ENCODE results near the gene SCAF8. TPM values are rescaled to one million over a fixed set of nuclear protein-coding genes. Genes with fewer than 3 reads are reported as not detected.
"Not testable (repeated sequence)": the region's sequence is repeated elsewhere in the genome, so short reads cannot be mapped to it uniquely, and the experiment has no call there.

Gene SCAF8
- total RNA-seq, 2 experiments from 2014 or later = 39.8 to 43.8 TPM

DNA sequence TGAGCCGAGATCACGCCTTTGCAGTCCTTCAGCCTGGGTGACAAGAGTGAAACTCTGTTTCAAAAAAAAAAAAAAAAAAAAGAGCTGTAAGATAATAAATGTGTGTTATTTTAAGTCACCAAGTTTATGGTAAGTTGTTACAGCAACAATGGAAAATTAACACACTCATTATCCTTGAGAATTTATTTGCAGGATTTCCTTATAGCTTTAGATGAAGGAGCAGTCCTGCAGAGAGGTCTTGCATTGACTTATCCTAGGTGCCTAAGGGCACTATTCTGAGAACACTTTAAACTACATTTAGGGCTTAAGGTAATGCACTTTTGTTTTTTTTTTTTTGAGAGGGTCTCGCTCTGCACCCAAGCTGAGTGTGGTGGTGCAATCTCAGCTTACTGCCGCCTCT, 13.8 kb upstream of the SCAF8 start:
- peaks cover 9% of the 10 kb centered on the region for H3K36me3 Mint-ChIP-seq
- H3K4me3 Mint-ChIP-seq = no peak overlapping the region
- no peak overlapping the region for H3K27ac Mint-ChIP-seq
- DNase-seq = no peak
- peaks cover 2% of the 10 kb centered on the region for H3K4me1 Mint-ChIP-seq
- peaks cover 10% of the 10 kb centered on the region for H3K9me3 Mint-ChIP-seq
- H3K27me3 Mint-ChIP-seq = peaks cover 26% of the 10 kb centered on the region

- no peak for DNase-seq
- no peak overlapping the region for H3K4me3 Mint-ChIP-seq
- peaks cover 2% of the 10 kb centered on the region for H3K4me1 Mint-ChIP-seq
- peaks cover 10% of the 10 kb centered on the region for H3K9me3 Mint-ChIP-seq
- peaks cover 26% of the 10 kb centered on the region for H3K27me3 Mint-ChIP-seq
- H3K36me3 Mint-ChIP-seq = peaks cover 9% of the 10 kb centered on the region
- no peak overlapping the region for H3K27ac Mint-ChIP-seq
Observed at GRCh38 chr6:154719854-154720253, 13.4 kb upstream of the SCAF8 start.

GRCh38 chr6:154721460-154721859, 11.8 kb upstream of the SCAF8 start:
- H3K27ac Mint-ChIP-seq = no peak overlapping the region
- H3K9me3 Mint-ChIP-seq = peaks cover 10% of the 10 kb centered on the region
- peaks cover 2% of the 10 kb centered on the region for H3K4me1 Mint-ChIP-seq
- H3K36me3 Mint-ChIP-seq = peaks cover 9% of the 10 kb centered on the region
- peaks cover 26% of the 10 kb centered on the region for H3K27me3 Mint-ChIP-seq
- peak; percentile 17 for DNase-seq
- no peak overlapping the region for H3K4me3 Mint-ChIP-seq

GRCh38 chr6:154726887-154727286, 6.3 kb upstream of the SCAF8 start:
- peaks cover 14% of the 10 kb centered on the region for H3K27me3 Mint-ChIP-seq
- H3K36me3 Mint-ChIP-seq = no peaks in the 10 kb centered on the region
- H3K9me3 Mint-ChIP-seq = no peaks in the 10 kb centered on the region
- no peak for DNase-seq
- peaks cover 3% of the 10 kb centered on the region for H3K4me1 Mint-ChIP-seq
- no peak overlapping the region for H3K4me3 Mint-ChIP-seq
- H3K27ac Mint-ChIP-seq = no peak overlapping the region

DNA sequence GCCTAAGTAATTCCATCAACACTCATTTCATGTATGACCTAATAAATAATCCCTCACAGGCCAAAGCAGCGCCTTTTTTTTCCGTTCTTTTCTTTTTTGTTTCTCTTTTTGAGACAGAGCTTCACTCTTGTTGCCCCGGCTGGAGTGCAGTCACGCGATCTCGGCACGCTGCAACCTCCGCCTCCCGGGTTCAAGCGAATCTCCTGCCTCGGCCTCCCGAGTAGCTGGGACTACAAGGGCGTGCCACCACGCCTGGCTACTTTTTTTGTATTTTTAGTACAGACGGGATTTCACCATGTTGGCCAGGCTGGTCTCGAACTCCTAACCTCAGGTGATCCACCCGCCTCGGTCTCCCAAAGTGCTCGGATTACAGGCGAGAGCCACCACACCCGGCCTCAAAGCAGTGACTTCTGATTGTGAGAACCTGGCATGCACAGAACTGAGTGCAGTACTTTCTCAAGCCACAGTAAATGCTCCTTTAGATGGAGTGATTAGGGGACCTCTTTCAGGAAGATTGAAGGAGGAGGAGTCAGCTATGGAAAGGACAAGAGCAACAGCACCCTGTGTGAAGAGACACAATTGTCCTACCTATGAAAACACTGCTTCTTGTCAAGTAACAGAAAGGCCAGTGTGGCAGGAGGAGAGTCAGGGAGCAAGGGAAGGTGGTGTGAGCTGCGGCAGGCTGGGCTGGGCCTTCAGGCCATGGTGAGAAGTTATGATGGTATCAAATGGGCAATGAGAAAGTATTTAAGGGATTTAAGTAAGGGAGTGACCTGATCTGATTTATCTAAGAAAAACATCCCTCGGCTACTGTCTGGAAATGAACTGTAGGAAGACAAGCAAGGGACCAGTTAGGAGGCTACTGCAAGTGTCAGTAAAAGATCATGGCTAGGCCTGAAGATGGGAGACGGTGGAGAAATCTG, 1.7 kb upstream of the SCAF8 start:
- peaks cover 16% of the 10 kb centered on the region for H3K36me3 Mint-ChIP-seq
- H3K4me3 Mint-ChIP-seq = peak overlapping the region; percentile 18
- H3K27me3 Mint-ChIP-seq = no peaks in the 10 kb centered on the region
- peaks cover 23% of the 10 kb centered on the region for H3K4me1 Mint-ChIP-seq
- H3K27ac Mint-ChIP-seq = peak overlapping the region; percentile 31
- H3K9me3 Mint-ChIP-seq = no peaks in the 10 kb centered on the region
- DNase-seq = no peak

DNA sequence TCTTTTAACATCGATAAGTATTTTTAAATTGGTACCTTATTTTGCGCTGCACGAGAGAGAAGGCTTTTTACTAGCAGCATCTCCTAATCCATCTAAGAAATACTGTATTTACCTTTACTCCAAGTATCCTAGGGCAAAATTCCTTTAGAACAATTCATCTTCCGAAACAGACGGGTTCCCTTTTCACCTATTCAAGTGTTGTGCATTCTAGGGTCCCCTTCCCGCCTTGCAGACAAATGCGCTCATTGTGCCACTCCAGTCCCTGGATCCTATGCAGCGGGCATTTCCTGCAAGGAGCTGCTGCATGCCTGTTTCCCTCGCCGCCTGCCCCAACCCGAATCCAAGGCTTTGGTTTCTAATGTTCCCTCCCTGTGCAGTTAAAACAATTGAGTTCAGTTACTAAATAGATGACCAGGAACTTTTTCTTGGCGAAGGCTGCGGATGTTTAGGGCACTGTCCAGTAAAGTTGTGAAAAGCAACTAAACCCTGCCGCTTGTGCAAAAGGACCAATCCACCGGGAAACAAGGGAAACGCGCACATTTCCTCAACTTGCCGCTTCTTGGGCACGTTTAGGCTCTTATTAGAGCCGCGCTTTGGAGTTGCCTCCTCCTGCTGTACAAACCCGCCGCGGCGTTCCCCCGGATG, 556 bp upstream of the SCAF8 start:
- DNase-seq = no peak

GRCh38 chr6:154733626-154734382, 588 bp downstream of the SCAF8 start:
- Mint-ChIP-seq H3K9me3 (no peaks in the 10 kb centered on the region), H3K27ac (peak overlapping the region; percentile 94), H3K4me1 (peaks cover 44% of the 10 kb centered on the region), H3K4me3 (peak overlapping the region; percentile 87), H3K27me3 (no peaks in the 10 kb centered on the region), H3K36me3 (peaks cover 18% of the 10 kb centered on the region)
- peak; percentile 89 for DNase-seq

More for the DNA sequence above, 556 bp upstream of the SCAF8 start:
- H3K36me3 Mint-ChIP-seq = peaks cover 18% of the 10 kb centered on the region
- peak overlapping the region; percentile 89 for H3K27ac Mint-ChIP-seq
- H3K9me3 Mint-ChIP-seq = no peaks in the 10 kb centered on the region
- H3K4me3 Mint-ChIP-seq = peak overlapping the region; percentile 84
- H3K4me1 Mint-ChIP-seq = peaks cover 32% of the 10 kb centered on the region
- no peaks in the 10 kb centered on the region for H3K27me3 Mint-ChIP-seq

- DNase-seq = no peak
- H3K4me1 Mint-ChIP-seq = peaks cover 65% of the 10 kb centered on the region
- no peak overlapping the region for H3K4me3 Mint-ChIP-seq
- peak overlapping the region; percentile 48 for H3K27ac Mint-ChIP-seq
- peaks cover 33% of the 10 kb centered on the region for H3K36me3 Mint-ChIP-seq
- no peaks in the 10 kb centered on the region for H3K27me3 Mint-ChIP-seq
- no peaks in the 10 kb centered on the region for H3K9me3 Mint-ChIP-seq
Observed at GRCh38 chr6:154736618-154737259, 3.5 kb downstream of the SCAF8 start.

DNA sequence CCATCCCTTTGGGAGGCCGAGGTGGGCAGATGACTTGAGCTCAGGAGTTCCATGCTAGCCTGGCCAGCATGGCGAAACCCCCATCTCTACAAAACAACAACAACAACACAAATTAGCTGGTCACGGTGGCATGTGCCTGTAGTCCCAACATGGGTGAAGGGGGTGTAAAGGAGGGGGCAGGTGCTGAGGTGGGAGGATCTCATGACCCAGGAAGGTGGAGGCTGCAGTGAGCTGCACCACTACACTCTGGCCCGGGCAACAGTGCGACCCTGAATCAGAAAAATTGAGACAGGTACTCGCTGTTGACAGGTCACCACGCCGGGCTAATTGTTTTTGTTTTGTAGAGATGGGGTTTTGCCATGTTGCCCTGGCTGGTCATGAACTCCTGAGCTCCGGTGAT, 4.2 kb downstream of the SCAF8 start:
- Mint-ChIP-seq H3K27me3 (no peaks in the 10 kb centered on the region), H3K4me3 (no peak overlapping the region), H3K4me1 (peaks cover 61% of the 10 kb centered on the region), H3K9me3 (no peaks in the 10 kb centered on the region), H3K36me3 (peaks cover 35% of the 10 kb centered on the region), H3K27ac (no peak overlapping the region)
- no peak for DNase-seq

DNA sequence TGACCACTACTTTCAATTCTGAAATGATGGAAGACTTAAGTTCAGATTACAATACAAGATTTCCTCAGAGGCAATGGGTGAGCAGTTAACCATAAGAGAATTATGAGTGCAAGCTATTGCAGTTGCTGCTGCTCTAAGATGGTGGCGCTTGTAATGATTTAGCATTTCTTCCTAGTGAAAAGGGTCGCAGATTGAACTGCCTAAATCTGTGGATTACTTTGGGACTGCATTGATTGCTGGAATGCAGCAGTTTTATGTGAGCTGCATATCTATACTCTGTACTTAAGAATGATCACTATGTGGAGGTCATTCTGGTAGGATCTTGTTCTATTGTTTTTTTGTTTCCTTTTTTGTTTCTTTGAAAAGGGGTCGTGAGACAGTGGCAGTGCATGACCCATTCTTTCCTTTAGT, 5.3 kb downstream of the SCAF8 start:
- no peak for DNase-seq
- Mint-ChIP-seq H3K9me3 (no peaks in the 10 kb centered on the region), H3K36me3 (peaks cover 41% of the 10 kb centered on the region), H3K4me3 (no peak overlapping the region), H3K27me3 (no peaks in the 10 kb centered on the region), H3K27ac (peak overlapping the region; percentile 14), H3K4me1 (peaks cover 62% of the 10 kb centered on the region)

DNA sequence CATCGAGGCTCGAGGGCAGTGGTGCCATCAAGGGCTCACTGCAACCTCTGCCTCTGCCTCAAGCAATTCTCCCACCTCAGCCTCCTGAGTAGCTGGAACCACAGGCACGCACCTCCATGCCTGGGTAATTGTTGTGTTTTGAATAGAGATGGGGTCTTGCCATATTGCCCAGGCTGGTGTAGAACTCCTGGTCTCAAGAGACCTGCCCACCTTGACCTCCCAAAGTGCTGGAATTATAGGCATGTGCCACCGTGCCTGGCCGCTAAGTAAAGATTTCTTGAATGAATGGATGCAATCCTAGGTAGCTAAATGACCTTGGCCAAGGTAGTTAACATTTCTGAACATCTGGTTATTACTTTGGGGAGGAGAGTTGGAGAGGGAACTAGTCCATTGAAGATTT, 7.4 kb downstream of the SCAF8 start:
- Mint-ChIP-seq H3K27ac (peak overlapping the region; percentile 25), H3K4me1 (peaks cover 70% of the 10 kb centered on the region), H3K27me3 (no peaks in the 10 kb centered on the region), H3K4me3 (no peak overlapping the region), H3K9me3 (no peaks in the 10 kb centered on the region), H3K36me3 (peaks cover 44% of the 10 kb centered on the region)
- DNase-seq = no peak

GRCh38 chr6:154742891-154743290, 9.7 kb downstream of the SCAF8 start:
- no peak for DNase-seq
- H3K4me3 Mint-ChIP-seq = no peak overlapping the region
- H3K27me3 Mint-ChIP-seq = no peaks in the 10 kb centered on the region
- peaks cover 67% of the 10 kb centered on the region for H3K4me1 Mint-ChIP-seq
- H3K9me3 Mint-ChIP-seq = no peaks in the 10 kb centered on the region
- H3K27ac Mint-ChIP-seq = no peak overlapping the region
- peaks cover 40% of the 10 kb centered on the region for H3K36me3 Mint-ChIP-seq

DNA sequence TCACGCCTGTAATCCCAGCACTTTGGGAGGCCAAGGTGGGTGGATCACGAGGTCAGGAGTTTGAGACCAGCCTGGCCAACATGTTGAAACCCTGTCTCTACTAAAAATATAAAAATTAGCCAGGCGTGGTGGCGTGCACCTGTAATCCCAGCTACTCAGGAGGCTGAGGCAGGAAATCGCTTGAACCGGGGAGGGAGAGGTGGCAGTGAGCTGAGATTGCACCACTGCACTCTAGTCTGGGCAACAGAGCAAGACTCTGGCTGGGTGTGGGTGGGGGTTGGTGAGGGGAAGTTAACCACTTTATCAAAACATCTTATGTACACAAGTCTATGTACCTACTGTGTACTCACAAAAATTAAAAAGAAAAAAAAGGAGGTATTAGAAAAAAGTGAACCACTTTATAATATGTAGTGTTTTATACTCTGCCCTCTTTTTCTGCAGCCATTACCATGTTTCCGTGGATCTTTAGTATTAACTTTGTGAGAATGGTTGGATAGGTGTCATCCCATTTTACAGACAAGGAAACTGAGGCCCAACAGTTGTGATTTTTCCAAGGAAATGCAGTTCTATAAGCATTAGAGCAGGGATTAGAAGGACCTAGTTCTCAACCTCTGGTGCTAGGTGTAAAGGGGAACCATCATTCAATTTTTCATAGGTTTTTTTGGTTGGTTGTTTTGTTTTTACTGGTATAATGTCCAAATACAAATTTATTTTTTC, 11.0 kb downstream of the SCAF8 start:
- H3K4me3 Mint-ChIP-seq, DNase-seq, H3K27ac Mint-ChIP-seq, H3K9me3 Mint-ChIP-seq, H3K27me3 Mint-ChIP-seq: not testable (repeated sequence)
- Mint-ChIP-seq H3K36me3 (peaks cover 40% of the 10 kb centered on the region), H3K4me1 (peaks cover 61% of the 10 kb centered on the region)

GRCh38 chr6:154745243-154745642, 12.0 kb downstream of the SCAF8 start:
- H3K36me3 Mint-ChIP-seq = peaks cover 37% of the 10 kb centered on the region
- H3K4me3 Mint-ChIP-seq = no peak overlapping the region
- no peak for DNase-seq
- no peaks in the 10 kb centered on the region for H3K27me3 Mint-ChIP-seq
- H3K27ac Mint-ChIP-seq = no peak overlapping the region
- H3K9me3 Mint-ChIP-seq = no peaks in the 10 kb centered on the region
- peaks cover 62% of the 10 kb centered on the region for H3K4me1 Mint-ChIP-seq

All from activated naive CD8-positive, alpha-beta T cell treated with anti-CD3 and anti-CD28 coated beads for 36 hours (primary cell).